ENCODE data around the gene TSHZ2. TPM values are rescaled to one million over a fixed set of nuclear protein-coding genes. Genes with fewer than 3 reads are reported as not detected.

TSHZ2 gene
- total RNA-seq, 1 donor from 2014 or later: 1.6 TPM

GRCh38 chr20:53284696-53285095 is 312.5 kb downstream of the TSHZ2 start:
- no peaks in the 10 kb centered on the region for H3K27me3 ChIP-seq (ENCODE audit: control insufficient read depth, insufficient read depth, low read length)
- no peak for TF ChIP-seq CTCF (IDR thresholded peaks at IDR 0.05; ENCODE audit: insufficient read depth, low read length, severe bottlenecking)
- no peak for DNase-seq (ENCODE audit: low read depth)
- H3K36me3 ChIP-seq (ENCODE audit: control insufficient read depth, insufficient read depth, low read length): no peaks in the 10 kb centered on the region
- H3K4me3 ChIP-seq (ENCODE audit: low read depth, low read length): no peak overlapping the region
- FAIRE-seq: no peak

- no peaks in the 10 kb centered on the region for H3K27me3 ChIP-seq (ENCODE audit: control insufficient read depth, insufficient read depth, low read length)
- TF ChIP-seq CTCF (IDR thresholded peaks at IDR 0.05; ENCODE audit: insufficient read depth, low read length, severe bottlenecking): no peak
- H3K4me3 ChIP-seq (ENCODE audit: low read depth, low read length): no peak overlapping the region
- no peaks in the 10 kb centered on the region for H3K36me3 ChIP-seq (ENCODE audit: control insufficient read depth, insufficient read depth, low read length)
- DNase-seq (ENCODE audit: low read depth): no peak
- FAIRE-seq: no peak
Measured at GRCh38 chr20:53287357-53288042, 315.3 kb downstream of the TSHZ2 start.

- no peak for TF ChIP-seq CTCF (IDR thresholded peaks at IDR 0.05; ENCODE audit: insufficient read depth, low read length, severe bottlenecking)
- no peak for DNase-seq (ENCODE audit: low read depth)
- Histone ChIP-seq H3K4me3 (ENCODE audit: low read depth, low read length) (no peak overlapping the region), H3K27me3 (ENCODE audit: control insufficient read depth, insufficient read depth, low read length) (no peaks in the 10 kb centered on the region), H3K36me3 (ENCODE audit: control insufficient read depth, insufficient read depth, low read length) (no peaks in the 10 kb centered on the region)
- no peak for FAIRE-seq
Measured at GRCh38 chr20:53291548-53291947, 319.4 kb downstream of the TSHZ2 start.

- H3K27me3 ChIP-seq (ENCODE audit: control insufficient read depth, insufficient read depth, low read length): no peaks in the 10 kb centered on the region
- TF ChIP-seq CTCF (IDR thresholded peaks at IDR 0.05; ENCODE audit: insufficient read depth, low read length, severe bottlenecking): no peak
- DNase-seq (ENCODE audit: low read depth): no peak
- no peak overlapping the region for H3K4me3 ChIP-seq (ENCODE audit: low read depth, low read length)
- no peaks in the 10 kb centered on the region for H3K36me3 ChIP-seq (ENCODE audit: control insufficient read depth, insufficient read depth, low read length)
- FAIRE-seq: no peak
Measured at GRCh38 chr20:53292347-53292746, 320.2 kb downstream of the TSHZ2 start.

- Histone ChIP-seq H3K36me3 (ENCODE audit: control insufficient read depth, insufficient read depth, low read length) (no peaks in the 10 kb centered on the region), H3K27me3 (ENCODE audit: control insufficient read depth, insufficient read depth, low read length) (no peaks in the 10 kb centered on the region), H3K4me3 (ENCODE audit: low read depth, low read length) (no peak overlapping the region)
- no peak for FAIRE-seq
- DNase-seq (ENCODE audit: low read depth): no peak
- TF ChIP-seq CTCF (IDR thresholded peaks at IDR 0.05; ENCODE audit: insufficient read depth, low read length, severe bottlenecking): no peak
Measured at GRCh38 chr20:53294804-53295203, 322.6 kb downstream of the TSHZ2 start.

- Histone ChIP-seq H3K36me3 (ENCODE audit: control insufficient read depth, insufficient read depth, low read length) (no peaks in the 10 kb centered on the region), H3K27me3 (ENCODE audit: control insufficient read depth, insufficient read depth, low read length) (no peaks in the 10 kb centered on the region), H3K4me3 (ENCODE audit: low read depth, low read length) (no peak overlapping the region)
- no peak for DNase-seq (ENCODE audit: low read depth)
- TF ChIP-seq CTCF (IDR thresholded peaks at IDR 0.05; ENCODE audit: insufficient read depth, low read length, severe bottlenecking): no peak
- no peak for FAIRE-seq
Measured at GRCh38 chr20:53296025-53296424, 323.9 kb downstream of the TSHZ2 start.
